Thoracic aorta (tissue), 2 donors: ENCODE results near the gene ZFYVE28. TPM values are rescaled to one million over a fixed set of nuclear protein-coding genes. Genes with fewer than 3 reads are reported as not detected.

Source experiments
- ATAC-seq: fragments of 150-250 bp; one replicate; pipeline ENCODE4 v1.8.0; 2017; ENCODE audit warnings: low read depth; ENCODE audit not compliant: insufficient number of reproducible peaks, low FRiP score
- DNase-seq: peaks from one replicate; pipeline ENCODE4 v3.0.0-alpha.2; 2020; ENCODE audit warnings: low spot score
- H3K27ac ChIP-seq, 2 donors: fragments of 200-600 bp; sonication (generic); 1 replicate in 1 of 2; 2 replicates in 1 of 2; pipeline ENCODE4 v1.5.1; 2016; ENCODE audit warnings: mild to moderate bottlenecking in 2 of 2, moderate library complexity in 2 of 2
- H3K27me3 ChIP-seq: fragments of 200-600 bp; sonication (generic); replicated peaks from 2 replicates; pipeline ENCODE4 v1.6.0; 2016; ENCODE audit warnings: mild to moderate bottlenecking; ENCODE audit not compliant: insufficient read depth
- H3K36me3 ChIP-seq: fragments of 200-600 bp; sonication (generic); one replicate; pipeline ENCODE4 v1.5.1; 2016
- H3K4me1 ChIP-seq, 2 donors: fragments of 200-600 bp; sonication (generic); 1 replicate in 1 of 2; 2 replicates in 1 of 2; pipeline versions ENCODE4 v1.5.1 to v1.6.0; 2016; ENCODE audit warnings: low read depth in 2 of 2, mild to moderate bottlenecking in 1 of 2; ENCODE audit not compliant: control insufficient read depth in 1 of 2
- H3K4me3 ChIP-seq: fragments of 200-600 bp; sonication (generic); 2 replicates; pipeline ENCODE4 v1.5.1; 2016; ENCODE audit warnings: mild to moderate bottlenecking
- H3K9me3 ChIP-seq: fragments of 200-600 bp; sonication (generic); 2 replicates; pipeline ENCODE4 v1.5.1; 2016
- CTCF ChIP-seq: fragments of 200-600 bp; sonication (generic); IDR thresholded peaks from one replicate; pipeline ENCODE4 v1.5.1; 2019; ENCODE audit warnings: antibody characterized with exemption
- total RNA-seq, 2 donors: library from RNA; depleted of rRNA; stranded (reverse); fragments of >200 nt; gene quantifications; one replicate each; pipeline versions ENCODE4 v1.1.0 to v1.2.3, GENCODE V29; 2016

Gene ZFYVE28
- total RNA-seq, 2 donors from 2014 or later = 11.5 to 20.2 TPM

GRCh38 chr4:2268357-2269205, 149.9 kb downstream of the ZFYVE28 start:
- no peak overlapping the region for H3K27ac ChIP-seq
- TF ChIP-seq CTCF = no peak
- H3K36me3 ChIP-seq = no peaks in the 10 kb centered on the region
- DNase-seq = no peak
- H3K4me3 ChIP-seq = no peak overlapping the region
- H3K27me3 ChIP-seq = no peaks in the 10 kb centered on the region
- peaks cover 0 to 15% of the 10 kb centered on the region in 2 donors for H3K4me1 ChIP-seq
- no peak for ATAC-seq
- no peaks in the 10 kb centered on the region for H3K9me3 ChIP-seq

GRCh38 chr4:2267841-2268240, 150.6 kb downstream of the ZFYVE28 start:
- TF ChIP-seq CTCF = no peak
- DNase-seq = no peak
- H3K36me3 ChIP-seq = no peaks in the 10 kb centered on the region
- H3K27me3 ChIP-seq = no peaks in the 10 kb centered on the region
- H3K9me3 ChIP-seq = no peaks in the 10 kb centered on the region
- H3K27ac ChIP-seq = no peak overlapping the region
- ATAC-seq = no peak
- H3K4me3 ChIP-seq = no peak overlapping the region
- peaks cover 0 to 22% of the 10 kb centered on the region in 2 donors for H3K4me1 ChIP-seq

- DNase-seq = no peak
- H3K27ac ChIP-seq = no peak overlapping the region
- ATAC-seq = no peak
- H3K4me1 ChIP-seq = peaks cover 0 to 24% of the 10 kb centered on the region in 2 donors
- no peak overlapping the region for H3K4me3 ChIP-seq
- no peaks in the 10 kb centered on the region for H3K36me3 ChIP-seq
- no peaks in the 10 kb centered on the region for H3K9me3 ChIP-seq
- TF ChIP-seq CTCF = no peak
- no peaks in the 10 kb centered on the region for H3K27me3 ChIP-seq
Observed at GRCh38 chr4:2267320-2267811, 151.1 kb downstream of the ZFYVE28 start.

GRCh38 chr4:2266821-2267220, 151.6 kb downstream of the ZFYVE28 start:
- Histone ChIP-seq H3K27ac (no peak overlapping the region), H3K36me3 (no peaks in the 10 kb centered on the region), H3K4me3 (no peak overlapping the region), H3K27me3 (no peaks in the 10 kb centered on the region), H3K9me3 (no peaks in the 10 kb centered on the region), H3K4me1 (peaks cover 0 to 24% of the 10 kb centered on the region in 2 donors)
- DNase-seq (no peak), ATAC-seq (no peak)
- TF ChIP-seq CTCF = no peak

- Histone ChIP-seq H3K27ac (peak overlapping the region; percentile 12 to 30), H3K4me1 (peaks cover 0 to 24% of the 10 kb centered on the region in 2 donors), H3K27me3 (no peaks in the 10 kb centered on the region), H3K4me3 (no peak overlapping the region), H3K9me3 (no peaks in the 10 kb centered on the region), H3K36me3 (no peaks in the 10 kb centered on the region)
- no peak for TF ChIP-seq CTCF
- no peak for ATAC-seq
- no peak for DNase-seq
Observed at GRCh38 chr4:2266181-2266580, 152.3 kb downstream of the ZFYVE28 start.
